H1 (cell line): ENCODE measurements around the gene NUP205. TPM values are rescaled to one million over a fixed set of nuclear protein-coding genes. Genes with fewer than 3 reads are reported as not detected.

Experiments
- CTCF ChIA-PET: fragments of 300-600 bp; sonication (Branson Sonifier 250); formaldehyde crosslinking; loops from one replicate; lab custom pipeline; 2021; ENCODE audit not compliant: partially characterized antibody; lab: Charles Lee
- POLR2A ChIA-PET: fragments of 300-600 bp; sonication (Branson Sonifier 250); formaldehyde crosslinking; loops from one replicate; lab custom pipeline; 2021; ENCODE audit warnings: inconsistent platforms; ENCODE audit not compliant: partially characterized antibody; lab: Charles Lee
- DNase-seq, 2 experiments: peaks; one replicate each; pipeline versions ENCODE4 v3.0.0 to v3.0.0-alpha.2; 2010 to 2022; ENCODE audit warnings: low spot score in 2 of 2, low read depth in 1 of 2, mixed read lengths in 1 of 2
- FAIRE-seq: peaks from 2 replicates; lab custom pipeline; 2011; peaks lifted over from hg19 to GRCh38; lab: Jason Lieb, UNC
- H2AFZ ChIP-seq: 2 replicates; pipeline ENCODE4 v1.8.1; 2012; ENCODE audit warnings: low read length, inconsistent platforms
- H2AK5ac ChIP-seq: 2 replicates; pipeline ENCODE4 v1.6.1; 2013; ENCODE audit warnings: low read depth, low read length
- H2BK120ac ChIP-seq: replicated peaks from 2 replicates; pipeline ENCODE3; 2013; ENCODE audit warnings: low read depth, low read length, inconsistent platforms
- H2BK12ac ChIP-seq: 2 replicates; pipeline ENCODE4 v1.6.1; 2013; ENCODE audit warnings: low read depth, low read length
- H2BK15ac ChIP-seq: 2 replicates; pipeline ENCODE4 v1.6.1; 2013; ENCODE audit warnings: low read length
- H2BK20ac ChIP-seq: 2 replicates; pipeline ENCODE4 v1.6.1; 2013; ENCODE audit warnings: low read length
- H2BK5ac ChIP-seq: 2 replicates; pipeline ENCODE4 v1.6.1; 2013; ENCODE audit warnings: low read depth, low read length
- H3K14ac ChIP-seq: 2 replicates; pipeline ENCODE4 v1.6.1; 2013; ENCODE audit warnings: inconsistent platforms; ENCODE audit not compliant: insufficient read length
- H3K18ac ChIP-seq: 2 replicates; pipeline ENCODE4 v1.6.1; 2013; ENCODE audit warnings: low read length; ENCODE audit errors: extremely low read depth
- H3K23ac ChIP-seq: 2 replicates; pipeline ENCODE4 v1.6.1; 2013; ENCODE audit warnings: inconsistent platforms; ENCODE audit not compliant: insufficient read length
- H3K23me2 ChIP-seq: 2 replicates; pipeline ENCODE4 v1.6.1; 2013; ENCODE audit warnings: low read depth, low read length
- H3K27ac ChIP-seq: 2 replicates; pipeline ENCODE4 v1.6.1; 2011; ENCODE audit warnings: low read depth, low read length, inconsistent platforms
- H3K27me3 ChIP-seq, 4 experiments: replicated peaks in 1 of 4; 1 replicate in 1 of 4; 2 replicates in 3 of 4; pipeline versions ENCODE4 v1.6.1 to v1.8.1; 2011 to 2013; ENCODE audit warnings: low read length in 3 of 4, mild to moderate bottlenecking in 3 of 4, inconsistent platforms in 2 of 4, mixed read lengths in 2 of 4, moderate library complexity in 1 of 4; ENCODE audit not compliant: control insufficient read depth in 3 of 4, insufficient read depth in 3 of 4; ENCODE audit errors: extremely low read depth in 1 of 4
- H3K36me3 ChIP-seq, 4 experiments: 2 replicates each; pipeline versions ENCODE4 v1.6.1 to v1.8.1; 2011 to 2013; ENCODE audit warnings: mild to moderate bottlenecking in 4 of 4, low read length in 3 of 4, moderate library complexity in 2 of 4, control low read depth in 1 of 4, inconsistent platforms in 1 of 4; ENCODE audit not compliant: insufficient read depth in 4 of 4, control insufficient read depth in 2 of 4
- H3K4ac ChIP-seq: replicated peaks from 2 replicates; pipeline ENCODE3; 2013; ENCODE audit warnings: low read length, low read depth, mixed read lengths, inconsistent platforms; ENCODE audit not compliant: insufficient read length
- H3K4me1 ChIP-seq, 4 experiments: replicated peaks in 1 of 4; 1 replicate in 1 of 4; 2 replicates in 3 of 4; pipeline versions ENCODE4 v1.6.1 to v1.8.1; 2011 to 2013; ENCODE audit warnings: low read length in 3 of 4, inconsistent platforms in 2 of 4, mixed read lengths in 1 of 4; ENCODE audit not compliant: insufficient read depth in 4 of 4, control insufficient read depth in 3 of 4
- H3K4me2 ChIP-seq, 2 experiments: 2 replicates each; pipeline versions ENCODE4 v1.6.1 to v1.8.1; 2011 to 2013; ENCODE audit warnings: low read depth in 2 of 2, low read length in 2 of 2, control low read depth in 1 of 2, inconsistent platforms in 1 of 2, mild to moderate bottlenecking in 1 of 2; ENCODE audit not compliant: insufficient read depth in 1 of 2
- H3K4me3 ChIP-seq, 4 experiments: fragments of 200-600, 300-600 bp in 1 of 4; sonication (generic), shearing (Covaris generic), sonication (Bioruptor Twin) in 1 of 4; 2 replicates each; pipeline versions ENCODE4 v1.5.1 to v1.8.1; 2011 to 2016; ENCODE audit warnings: low read length in 4 of 4, low read depth in 3 of 4, control low read depth in 2 of 4, inconsistent platforms in 2 of 4, mild to moderate bottlenecking in 2 of 4, mixed read lengths in 1 of 4, moderate library complexity in 1 of 4; ENCODE audit not compliant: insufficient read depth in 2 of 4; ENCODE audit errors: extremely low read depth in 1 of 4
- H3K56ac ChIP-seq: replicated peaks from 2 replicates; pipeline ENCODE3; 2013; ENCODE audit warnings: low read depth, mild to moderate bottlenecking, mixed read lengths, low read length, inconsistent platforms; ENCODE audit not compliant: insufficient read length
- H3K79me1 ChIP-seq: 2 replicates; pipeline ENCODE4 v1.6.1; 2013; ENCODE audit warnings: low read depth, low read length, control low read depth
- H3K79me2 ChIP-seq, 2 experiments: 2 replicates each; pipeline versions ENCODE4 v1.6.1 to v1.8.1; 2012 to 2013; ENCODE audit warnings: low read length in 2 of 2, mild to moderate bottlenecking in 2 of 2, inconsistent platforms in 1 of 2; ENCODE audit not compliant: insufficient read depth in 2 of 2, control insufficient read depth in 1 of 2
- H3K9ac ChIP-seq, 4 experiments: replicated peaks in 1 of 4; 1 replicate in 1 of 4; 2 replicates in 3 of 4; pipeline versions ENCODE4 v1.6.1 to v1.8.1; 2011 to 2013; ENCODE audit warnings: low read depth in 3 of 4, low read length in 3 of 4, control low read depth in 2 of 4, mild to moderate bottlenecking in 2 of 4, moderate library complexity in 2 of 4, inconsistent platforms in 1 of 4; ENCODE audit errors: extremely low read depth in 1 of 4
- H3K9me3 ChIP-seq, 2 experiments: 2 replicates each; pipeline versions ENCODE4 v1.6.1 to v1.8.1; 2012 to 2013; ENCODE audit warnings: mild to moderate bottlenecking in 2 of 2, moderate library complexity in 2 of 2, control low read depth in 1 of 2, inconsistent platforms in 1 of 2, low read depth in 1 of 2, low read length in 1 of 2, mixed read lengths in 1 of 2; ENCODE audit not compliant: insufficient read depth in 2 of 2
- H4K20me1 ChIP-seq, 2 experiments: replicated peaks in 1 of 2; 2 replicates each; pipeline versions ENCODE3 to v1.8.1; 2011 to 2013; ENCODE audit warnings: inconsistent platforms in 2 of 2, low read length in 2 of 2, mild to moderate bottlenecking in 1 of 2; ENCODE audit not compliant: insufficient read depth in 2 of 2, control insufficient read depth in 1 of 2
- H4K5ac ChIP-seq: 2 replicates; pipeline ENCODE4 v1.6.1; 2013; ENCODE audit warnings: low read length, low read depth, mixed read lengths, inconsistent platforms; ENCODE audit not compliant: insufficient read length
- H4K8ac ChIP-seq: 2 replicates; pipeline ENCODE4 v1.8.0; 2013; ENCODE audit warnings: mild to moderate bottlenecking, moderate library complexity, low read length, inconsistent platforms; ENCODE audit not compliant: insufficient read depth; ENCODE audit errors: extremely low read depth
- H4K91ac ChIP-seq: replicated peaks from 2 replicates; pipeline ENCODE3; 2013; ENCODE audit warnings: low read length, mixed read lengths, inconsistent platforms; ENCODE audit not compliant: insufficient read length
- CBX8 ChIP-seq: fragments of 300-800, 300-1000 bp; sonication (generic); IDR thresholded peaks from 2 replicates; pipeline ENCODE4 v1.7.1; 2016; ENCODE audit warnings: low read depth, low read length, borderline replicate concordance
- CREB1 ChIP-seq: IDR thresholded peaks from 2 replicates; pipeline ENCODE4 v1.6.1; 2012; ENCODE audit warnings: inconsistent platforms
- POU5F1 ChIP-seq: IDR thresholded peaks from 2 replicates; pipeline ENCODE4 v1.6.1; 2011; ENCODE audit warnings: low read depth, mild to moderate bottlenecking, low read length, moderate library complexity
- SIN3A ChIP-seq, 2 experiments: IDR thresholded peaks in 1 of 2; conservative IDR thresholded peaks in 1 of 2; 2 replicates each; pipeline ENCODE4 v1.6.1; 2011 to 2012; ENCODE audit warnings: low read length in 2 of 2, improper control_type of control experiment in 1 of 2, low read depth in 1 of 2, mild to moderate bottlenecking in 1 of 2
- ZNF274 ChIP-seq: IDR thresholded peaks from 2 replicates; pipeline ENCODE4 v1.7.0; 2012; ENCODE audit warnings: low read length, borderline replicate concordance; ENCODE audit errors: extremely low read depth
- WGBS, 2 experiments: shearing (Covaris generic) in 1 of 2; methylation state at CpG; one replicate each; pipeline versions ENCODE4 v1.1.6 to v1.1.7; 2013 to 2015; ENCODE audit warnings: low lambda C conversion rate in 2 of 2, mixed read lengths in 2 of 2, inconsistent platforms in 1 of 2, low coverage in 1 of 2, missing lambda C conversion rate in 1 of 2; ENCODE audit not compliant: insufficient replicate concordance in 2 of 2, insufficient coverage in 1 of 2, insufficient read length in 1 of 2; ENCODE audit errors: extremely low coverage in 1 of 2, missing lambda C conversion rate in 1 of 2; 5-methylcytosine and 5-hydroxymethylcytosine counted together
- polyA plus RNA-seq, 7 experiments: library from polyadenylated mRNA; depleted of rRNA in 3 of 7; stranded (reverse) in 5 of 7; unstranded in 2 of 7; fragments of >200 nt in 5 of 7; fragments of 200-250 nt in 2 of 7; gene quantifications; 1 replicate in 5 of 7; 2 replicates in 1 of 7; 4 replicates in 1 of 7; pipeline versions ENCODE4 v1.2.1 to v1.2.3, GENCODE V29; 2011 to 2013; ENCODE audit warnings: missing spikeins in 2 of 7, mixed read lengths in 2 of 7
- total RNA-seq: library from RNA; stranded (reverse); fragmentation: NEBNext Ultra II Directional; extraction: Animal tissue kit (Norgen Biotek cat#: 25700); gene quantifications from 2 replicates; pipeline ENCODE4 v1.2.1, GENCODE V29; 2021

The NUP205 gene
- total and polyA plus RNA-seq, 2 of the 8 experiments (the other 6 are each of a cell fraction or from before 2014, with no cell fraction given) = 148 to 216 TPM

DNA sequence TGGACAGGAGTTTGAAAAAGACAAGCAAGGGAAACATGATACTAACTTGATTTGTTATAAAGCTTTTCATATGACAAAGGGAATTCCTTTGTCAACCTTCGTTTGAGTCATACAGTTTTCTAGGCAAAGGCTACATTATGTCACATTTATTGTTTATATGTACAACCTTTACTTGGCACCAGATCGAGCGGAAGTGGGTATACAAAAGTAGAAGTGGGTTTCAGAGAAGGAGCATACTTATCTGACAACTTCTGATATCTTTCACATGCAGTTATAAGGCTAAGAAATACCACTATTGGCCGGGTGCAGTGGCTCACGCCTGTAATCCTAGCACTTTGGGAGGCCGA lies 115.6 kb downstream of the NUP205 start:
- Histone ChIP-seq H2AK5ac (no peak overlapping the region), H2AFZ (no peak overlapping the region), H2BK15ac (no peak overlapping the region), H3K4me2 (no peak overlapping the region), H3K23ac (no peak overlapping the region), H3K4ac (no peak overlapping the region), H3K27ac (no peak overlapping the region), H2BK12ac (no peak overlapping the region), H3K27me3 (no peaks in the 10 kb centered on the region)
- DNase-seq = no peak
- no peak for FAIRE-seq
- TF ChIP-seq CREB1 (no peak), ZNF274 (no peak), SIN3A (conservative IDR thresholded peaks at IDR 0.05 in 1 of 2, IDR thresholded peaks at IDR 0.05 in 1 of 2; ENCODE audit: low read depth in 1 of 2, low read length in 2 of 2) (no peak), POU5F1 (no peak), CBX8 (no peak)
- TF ChIP-seq, all 59 proteins: peak for 0
- ChIA-PET POLR2A (interaction anchor here (1.6 to 3.3 kb wide), 2 partner anchors 9 to 11 kb away, joined by 6 to 12 read pairs; partner anchors contain the start of gene STMP1), CTCF (interaction anchor here (0.7 to 8.9 kb wide), 30 partner anchors 9 to 1918 kb away, joined by 3 to 133 read pairs (median 4); partner anchors contain the start of genes SLC13A4 and STMP1)
- Histone ChIP-seq H3K4me1 (no peaks in the 10 kb centered on the region), H3K23me2 (no peaks in the 10 kb centered on the region), H3K18ac (no peak overlapping the region), H3K4me3 (no peak overlapping the region), H3K36me3 (peaks cover 0 to 23% (median 4%) of the 10 kb centered on the region in 4 experiments; a peak in 3 of 8 replicates), H4K5ac (no peak overlapping the region), H2BK120ac (no peak overlapping the region), H4K91ac (no peak overlapping the region), H2BK5ac (no peak overlapping the region), H3K56ac (no peak overlapping the region), H2BK20ac (no peak overlapping the region), H3K14ac (no peak overlapping the region), H4K8ac (no peak overlapping the region), H3K79me2 (peaks cover 2 to 55% of the 10 kb centered on the region in 2 experiments; a peak in 3 of 4 replicates), H4K20me1 (peaks cover 0 to 1% of the 10 kb centered on the region in 2 experiments), H3K9ac (no peak overlapping the region), H3K9me3 (peaks cover 0 to 4% of the 10 kb centered on the region in 2 experiments; a peak in 2 of 4 replicates), H3K79me1 (peaks cover 2% of the 10 kb centered on the region)
- WGBS, 2 experiments = 83% methylated on average over 6 of the region's 6 CpGs; no CpG with 5 or more reads in 1 of the 2 experiments
